GM12878 (cell line): ENCODE measurements around the gene NEK1. TPM values are rescaled to one million over a fixed set of nuclear protein-coding genes. Genes with fewer than 3 reads are reported as not detected.

Experiments
- ATAC-seq: fragments of 200-7000 bp; cut with Tn5 transposase; 3 replicates; pipeline ENCODE4 v1.9.1; 2020; ENCODE audit warnings: mild to moderate bottlenecking, moderate library complexity
- BruUV-seq: library from RNA; stranded (reverse); fragments of 400-500 nt; replicated peaks from 2 replicates; lab custom pipeline; 2021; lab: Mats Ljungman, UMichigan
- CTCF ChIA-PET: fragments of 300-600 bp; sonication (Branson Sonifier 250); formaldehyde crosslinking; extraction: SDS; loops from one replicate; lab custom pipeline; 2021; ENCODE audit warnings: inconsistent platforms; lab: Yijun Ruan, JAX
- POLR2A ChIA-PET: fragments of 350-600 bp; formaldehyde crosslinking; extraction: SDS; loops from one replicate; lab custom pipeline; 2021; ENCODE audit warnings: inconsistent platforms; lab: Charles Lee
- RAD21 ChIA-PET: fragments of 300-600 bp; sonication (Branson Sonifier 250); formaldehyde crosslinking; loops from one replicate; lab custom pipeline; 2023; ENCODE audit warnings: antibody characterized with exemption; ENCODE audit not compliant: unreplicated experiment; lab: Charles Lee
- SMC1A ChIA-PET: fragments of 300-600 bp; sonication (Branson Sonifier 250); formaldehyde crosslinking; loops from one replicate; lab custom pipeline; 2023; ENCODE audit not compliant: unreplicated experiment, uncharacterized antibody; lab: Charles Lee
- DNase-seq: peaks from one replicate; pipeline ENCODE4 v3.0.0-alpha.2; 2011; ENCODE audit warnings: low read depth, low spot score
- FAIRE-seq: peaks from 3 replicates; lab custom pipeline; 2011; peaks lifted over from hg19 to GRCh38; lab: Jason Lieb, UNC
- H2AFZ ChIP-seq: 2 replicates; pipeline ENCODE4 v1.6.0; 2011; ENCODE audit warnings: low read depth, low read length, control low read depth; ENCODE audit not compliant: control insufficient read depth
- H3K27ac ChIP-seq: 2 replicates; pipeline ENCODE4 v1.5.1; 2011; ENCODE audit warnings: control low read depth; ENCODE audit not compliant: control insufficient read depth, insufficient read depth
- H3K27me3 ChIP-seq, 2 experiments: replicated peaks in 1 of 2; 2 replicates each; pipeline versions ENCODE4 v1.6.0 to v1.6.1; 2011; ENCODE audit warnings: low read length in 1 of 2; ENCODE audit not compliant: control insufficient read depth in 2 of 2, insufficient read depth in 2 of 2
- H3K36me3 ChIP-seq, 2 experiments: 2 replicates each; pipeline ENCODE4 v1.5.1; 2011; ENCODE audit warnings: low read length in 1 of 2; ENCODE audit not compliant: control insufficient read depth in 2 of 2, insufficient read depth in 2 of 2
- H3K4me1 ChIP-seq: 2 replicates; pipeline ENCODE4 v1.6.1; 2011; ENCODE audit warnings: mild to moderate bottlenecking, low read length, moderate library complexity, mixed read lengths; ENCODE audit not compliant: control insufficient read depth, insufficient read depth
- H3K4me2 ChIP-seq: 2 replicates; pipeline ENCODE4 v1.6.0; 2011; ENCODE audit warnings: control low read depth; ENCODE audit not compliant: control insufficient read depth, insufficient read depth
- H3K4me3 ChIP-seq: fragments of 200-600 bp; sonication (generic); 2 replicates; pipeline ENCODE4 v1.5.1; 2016
- H3K79me2 ChIP-seq: 2 replicates; pipeline ENCODE4 v1.6.0; 2011; ENCODE audit warnings: low read length; ENCODE audit not compliant: control insufficient read depth, insufficient read depth
- H3K9ac ChIP-seq: 2 replicates; pipeline ENCODE4 v1.8.0; 2011; ENCODE audit warnings: low read length, control low read depth, mixed read lengths; ENCODE audit not compliant: control insufficient read depth, insufficient read depth
- H3K9me3 ChIP-seq: replicated peaks from 3 replicates; pipeline ENCODE4 v1.5.1; 2011; ENCODE audit warnings: mild to moderate bottlenecking, low read length; ENCODE audit not compliant: control insufficient read depth, insufficient read depth
- H4K20me1 ChIP-seq: 2 replicates; pipeline ENCODE4 v1.6.0; 2011; ENCODE audit not compliant: control insufficient read depth, insufficient read depth
- CUX1 ChIP-seq: IDR thresholded peaks from 2 replicates; pipeline ENCODE4 v1.6.1; 2012; ENCODE audit warnings: improper control_type of control experiment, low read depth, low read length; ENCODE audit not compliant: insufficient replicate concordance
- MYC ChIP-seq: IDR thresholded peaks from 2 replicates; pipeline ENCODE4 v1.6.1; 2011; ENCODE audit warnings: mild to moderate bottlenecking, low read length, moderate library complexity, inconsistent platforms; ENCODE audit not compliant: insufficient read depth, insufficient replicate concordance, insufficient read length, severe bottlenecking
- POU2F2 ChIP-seq: IDR thresholded peaks from 3 replicates; pipeline ENCODE4 v1.6.1; 2011; ENCODE audit warnings: low read depth, mild to moderate bottlenecking, low read length, borderline replicate concordance
- RUNX3 ChIP-seq: IDR thresholded peaks from 2 replicates; pipeline ENCODE4 v1.6.1; 2012; ENCODE audit warnings: low read length, inconsistent platforms
- STAT1 ChIP-seq: fragments of 450-650 bp; conservative IDR thresholded peaks from 2 replicates; pipeline ENCODE4 v1.6.1; 2014; ENCODE audit warnings: antibody characterized with exemption, mild to moderate bottlenecking
- YBX1 ChIP-seq: fragments of 450-650 bp; IDR thresholded peaks from 2 replicates; pipeline ENCODE4 v1.6.1; 2016; ENCODE audit warnings: antibody characterized with exemption
- WGBS: methylation state at CpG from one replicate; pipeline ENCODE4 v1.1.6; 2016; ENCODE audit warnings: low lambda C conversion rate; ENCODE audit not compliant: insufficient replicate concordance, insufficient coverage; ENCODE audit errors: missing lambda C conversion rate; 5-methylcytosine and 5-hydroxymethylcytosine counted together
- in situ Hi-C: fragments of 300-500 bp; cut with MboI; formaldehyde crosslinking; loops from 9 replicates; pipeline ENCODE4 v1.14.3; 2018; ENCODE audit warnings: mixed read lengths
- intact Hi-C: fragments of 100-400 bp; cut with micrococcal nuclease; formaldehyde crosslinking; loops from one replicate; pipeline ENCODE4 v1.14.2; 2022; ENCODE audit not compliant: unreplicated experiment
- polyA plus RNA-seq, 11 experiments: library from polyadenylated mRNA; depleted of rRNA in 4 of 11; unstranded in 6 of 11; stranded (reverse) in 5 of 11; fragments of >200 nt; fragmentation: Nextera tagmentation in 4 of 11; fragmentation: Illumina TruSeq in 1 of 11; extraction: Ambion mirVana in 4 of 11; extraction: Trizol in 1 of 11; gene quantifications; 1 replicate in 1 of 11; 2 replicates in 10 of 11; pipeline versions ENCODE4 v1.2.1 to v1.2.3, GENCODE V29; 2011 to 2016; ENCODE audit warnings: inconsistent platforms in 2 of 11, missing spikeins in 2 of 11, low read depth in 1 of 11
- total RNA-seq, 4 experiments: library from RNA; depleted of rRNA in 3 of 4; stranded (reverse); fragments of >200 nt in 3 of 4; fragmentation: Illumina TruSeq in 1 of 4; extraction: Trizol in 1 of 4; gene quantifications; 2 replicates each; pipeline versions ENCODE4 v1.2.1 to v1.2.3, GENCODE V29; 2013 to 2021
- TF ChIP-seq, protein P1 (sequence below): fragments of 450-650 bp; IDR thresholded peaks from 2 replicates; pipeline ENCODE4 v1.6.1; 2016; ENCODE audit warnings: mild to moderate bottlenecking
- TF ChIP-seq, protein P2 (sequence below): IDR thresholded peaks from 2 replicates; pipeline ENCODE4 v1.6.1; 2011; ENCODE audit warnings: low read depth, mild to moderate bottlenecking, low read length, moderate library complexity, borderline replicate concordance; ENCODE audit errors: extremely low read depth

The NEK1 gene
- total and polyA plus RNA-seq, 10 of the 15 experiments (the other 5 are each of a cell fraction or from before 2014, with no cell fraction given), result 4.9 to 16.1 (median 7.5) TPM

DNA sequence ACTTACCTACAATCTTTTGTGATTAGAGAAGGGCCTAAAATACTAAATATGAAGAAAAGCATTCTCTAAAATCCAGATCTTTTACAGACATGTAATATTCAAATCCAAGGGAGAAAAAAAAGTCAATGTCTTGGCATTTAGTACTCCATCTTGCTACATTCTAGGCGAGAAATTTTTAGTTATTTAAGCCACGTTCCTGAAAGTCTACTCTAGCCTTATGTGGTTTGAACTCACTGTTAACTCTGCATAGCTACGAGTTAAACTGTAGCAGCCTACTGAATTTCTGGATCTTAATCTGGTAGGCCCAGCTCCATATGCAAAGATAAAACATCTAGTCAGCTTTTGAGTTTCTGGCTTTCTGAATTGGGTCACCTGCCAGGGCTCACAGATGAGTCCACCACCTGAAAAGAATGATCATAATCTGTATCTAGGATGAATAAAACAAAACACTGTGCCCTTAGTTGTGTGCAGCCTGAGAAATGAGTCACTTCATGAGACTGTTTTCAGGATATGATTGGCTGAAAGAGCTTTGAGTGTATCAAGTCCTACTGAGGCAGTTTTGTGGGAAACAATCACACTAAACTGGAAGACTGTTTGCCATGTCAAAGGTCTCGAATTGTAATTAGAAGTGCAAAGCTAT, 3.2 kb upstream of the NEK1 start:
- in situ Hi-C loops (loop anchor here (5.0 kb wide), 1 partner anchor 427 kb away; no protein-coding TSS in a partner anchor), intact Hi-C loops (no loop called here)
- H3K79me2 ChIP-seq, result peaks cover 20% of the 10 kb centered on the region
- no peak overlapping the region for H3K9ac ChIP-seq
- H3K4me2 ChIP-seq, result no peak overlapping the region
- no peak for ATAC-seq
- H3K27ac ChIP-seq, result no peak overlapping the region
- ChIA-PET RAD21 (no interaction called here), CTCF (interaction anchor here (0.6 to 1.6 kb wide), 8 partner anchors 10 to 859 kb away, joined by 3 to 6 read pairs (median 3); no protein-coding TSS in a partner anchor), SMC1A (interaction anchor here (0.6 to 1.7 kb wide), 7 partner anchors 9 to 211 kb away, joined by 3 to 6 read pairs (median 4); no protein-coding TSS in a partner anchor), POLR2A (no interaction called here)
- no peak for DNase-seq
- no peak overlapping the region; the same call in 1 of the 2 replicates for H2AFZ ChIP-seq
- 63% methylated on average over 4 of the region's 4 CpGs for WGBS
- H3K4me3 ChIP-seq, result no peak overlapping the region
- no peaks in the 10 kb centered on the region for H3K27me3 ChIP-seq
- no peaks in the 10 kb centered on the region for H3K9me3 ChIP-seq
- no peaks in the 10 kb centered on the region for H4K20me1 ChIP-seq
- BruUV-seq, result no TSS peak
- peaks cover 7% of the 10 kb centered on the region for H3K4me1 ChIP-seq
- TF ChIP-seq, protein P1, sequence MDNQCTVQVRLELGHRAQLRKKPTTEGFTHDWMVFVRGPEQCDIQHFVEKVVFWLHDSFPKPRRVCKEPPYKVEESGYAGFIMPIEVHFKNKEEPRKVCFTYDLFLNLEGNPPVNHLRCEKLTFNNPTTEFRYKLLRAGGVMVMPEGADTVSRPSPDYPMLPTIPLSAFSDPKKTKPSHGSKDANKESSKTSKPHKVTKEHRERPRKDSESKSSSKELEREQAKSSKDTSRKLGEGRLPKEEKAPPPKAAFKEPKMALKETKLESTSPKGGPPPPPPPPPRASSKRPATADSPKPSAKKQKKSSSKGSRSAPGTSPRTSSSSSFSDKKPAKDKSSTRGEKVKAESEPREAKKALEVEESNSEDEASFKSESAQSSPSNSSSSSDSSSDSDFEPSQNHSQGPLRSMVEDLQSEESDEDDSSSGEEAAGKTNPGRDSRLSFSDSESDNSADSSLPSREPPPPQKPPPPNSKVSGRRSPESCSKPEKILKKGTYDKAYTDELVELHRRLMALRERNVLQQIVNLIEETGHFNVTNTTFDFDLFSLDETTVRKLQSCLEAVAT, result no peak
- no peak for TF ChIP-seq RUNX3
- TF ChIP-seq, protein P2, sequence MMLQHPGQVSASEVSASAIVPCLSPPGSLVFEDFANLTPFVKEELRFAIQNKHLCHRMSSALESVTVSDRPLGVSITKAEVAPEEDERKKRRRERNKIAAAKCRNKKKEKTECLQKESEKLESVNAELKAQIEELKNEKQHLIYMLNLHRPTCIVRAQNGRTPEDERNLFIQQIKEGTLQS, result no peak
- no peak for TF ChIP-seq MYC
- no peak for TF ChIP-seq CUX1
- TF ChIP-seq YBX1, result no peak
- TF ChIP-seq STAT1, result no peak
- TF ChIP-seq POU2F2, result no peak
- FAIRE-seq, result no peak
- no peaks in the 10 kb centered on the region for H3K36me3 ChIP-seq
